Gastrocnemius medialis (tissue), 4 donors: Measurements from ENCODE around the gene TALDO1. TPM values are rescaled to one million over a fixed set of nuclear protein-coding genes. Genes with fewer than 3 reads are reported as not detected.

Source experiments
- ATAC-seq, 2 donors: fragments of 150-250 bp; one replicate each; pipeline ENCODE4 v1.9.1; 2016
- DNase-seq, 2 donors: peaks; one replicate each; pipeline ENCODE4 v3.0.0-alpha.2; 2019
- H3K27ac ChIP-seq, 4 donors: fragments of 200-600 bp; sonication (generic); 1 replicate in 1 of 4; 2 replicates in 3 of 4; pipeline ENCODE4 v1.5.1; 2016 to 2018; ENCODE audit warnings: mild to moderate bottlenecking in 2 of 4, moderate library complexity in 1 of 4
- H3K27me3 ChIP-seq, 3 donors: fragments of 200-600 bp; sonication (generic) in 2 of 3; 1 replicate in 1 of 3; 2 replicates in 2 of 3; pipeline versions ENCODE4 v1.5.1 to v1.6.0; 2016 to 2019; ENCODE audit warnings: mild to moderate bottlenecking in 1 of 3, moderate library complexity in 1 of 3
- H3K36me3 ChIP-seq, 2 donors: fragments of 200-600 bp; sonication (generic) in 1 of 2; one replicate each; pipeline ENCODE4 v1.5.1; 2017 to 2018
- H3K4me1 ChIP-seq, 2 donors: fragments of 200-600 bp; sonication (generic) in 1 of 2; one replicate each; pipeline ENCODE4 v1.5.1; 2016 to 2017; ENCODE audit warnings: mild to moderate bottlenecking in 2 of 2
- H3K4me3 ChIP-seq, 4 donors: fragments of 200-600 bp; sonication (generic) in 3 of 4; 1 replicate in 1 of 4; 2 replicates in 3 of 4; pipeline ENCODE4 v1.5.1; 2016 to 2019; ENCODE audit warnings: mild to moderate bottlenecking in 2 of 4
- H3K9me3 ChIP-seq, 3 donors: fragments of 200-600 bp; sonication (generic) in 2 of 3; 1 replicate in 1 of 3; 2 replicates in 2 of 3; pipeline ENCODE4 v1.5.1; 2016 to 2019
- POLR2A ChIP-seq, 2 donors: fragments of 450-650 bp; IDR thresholded peaks; one replicate each; pipeline ENCODE4 v1.6.1; 2017; ENCODE audit warnings: antibody characterized with exemption in 2 of 2, mild to moderate bottlenecking in 2 of 2, moderate library complexity in 2 of 2
- in situ Hi-C, 4 donors: fragments of 200-750 bp; cut with MboI; loops; one replicate each; pipeline versions ENCODE4 v1.15.0 to v1.8.0; 2017; ENCODE audit warnings: low sequenced_read_pairs in 4 of 4
- intact Hi-C: fragments of 100-400 bp; cut with DNase I; formaldehyde crosslinking; loops from one replicate; pipeline ENCODE4 v1.15.1; 2023; ENCODE audit warnings: low total_unique reads
- total RNA-seq, 4 donors: library from RNA; depleted of rRNA; stranded (reverse); fragments of >200 nt; gene quantifications; one replicate each; pipeline versions ENCODE4 v1.1.0 to v1.2.3, GENCODE V29; 2016
- TF ChIP-seq, protein P1 (sequence below), 5 experiments: fragments of 450-650 bp in 3 of 5; fragments of 200-600 bp in 2 of 5; sonication (generic) in 2 of 5; IDR thresholded peaks in 4 of 5; conservative IDR thresholded peaks in 1 of 5; 1 replicate in 4 of 5; 2 replicates in 1 of 5; pipeline ENCODE4 v1.5.1; 2016 to 2019; ENCODE audit warnings: antibody characterized with exemption in 5 of 5, mild to moderate bottlenecking in 3 of 5, moderate library complexity in 3 of 5

Gene TALDO1
- total RNA-seq, 4 donors from 2014 or later = 98.6 to 167 (median 153) TPM

DNA sequence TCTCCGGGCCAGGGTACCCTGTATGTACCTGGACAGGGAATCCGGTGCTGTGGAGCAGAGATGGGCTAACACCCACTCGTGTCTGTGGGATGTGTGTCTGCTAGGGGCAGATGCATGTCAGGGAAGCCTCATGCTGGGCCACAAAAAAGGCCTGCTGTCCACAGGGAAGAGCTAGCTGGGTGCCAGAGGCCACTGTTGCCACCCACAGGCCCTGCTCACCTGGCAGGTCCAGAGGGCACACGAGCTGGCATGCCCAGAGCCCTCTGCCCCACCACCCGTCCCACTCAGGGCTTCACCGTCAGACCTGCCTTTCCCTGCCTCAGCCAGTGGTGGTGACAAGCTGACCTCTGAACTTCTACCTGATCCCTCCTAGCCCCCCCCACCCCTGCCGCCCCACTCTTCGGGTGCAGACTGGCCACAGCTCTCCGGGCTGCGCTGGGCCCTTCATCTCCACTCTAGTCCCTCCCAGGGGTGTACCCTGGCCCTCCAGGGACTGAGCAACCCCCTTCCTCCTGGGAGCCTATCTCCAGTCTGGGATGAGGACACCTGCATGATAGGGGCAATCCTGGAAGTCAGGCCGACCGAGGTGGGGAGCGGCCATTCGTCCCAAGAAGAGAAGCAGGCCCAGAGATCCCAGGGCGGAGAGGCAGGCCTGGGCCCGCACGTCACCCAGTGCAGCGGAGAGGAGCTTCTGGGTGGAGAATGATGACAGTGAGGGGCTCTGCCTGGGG, 49.5 kb downstream of the TALDO1 start:
- H3K4me1 ChIP-seq = peaks cover 11 to 35% of the 10 kb centered on the region in 2 donors
- no peak for ATAC-seq
- TF ChIP-seq POLR2A (IDR thresholded peaks at IDR 0.05) = no peak
- TF ChIP-seq, protein P1, sequence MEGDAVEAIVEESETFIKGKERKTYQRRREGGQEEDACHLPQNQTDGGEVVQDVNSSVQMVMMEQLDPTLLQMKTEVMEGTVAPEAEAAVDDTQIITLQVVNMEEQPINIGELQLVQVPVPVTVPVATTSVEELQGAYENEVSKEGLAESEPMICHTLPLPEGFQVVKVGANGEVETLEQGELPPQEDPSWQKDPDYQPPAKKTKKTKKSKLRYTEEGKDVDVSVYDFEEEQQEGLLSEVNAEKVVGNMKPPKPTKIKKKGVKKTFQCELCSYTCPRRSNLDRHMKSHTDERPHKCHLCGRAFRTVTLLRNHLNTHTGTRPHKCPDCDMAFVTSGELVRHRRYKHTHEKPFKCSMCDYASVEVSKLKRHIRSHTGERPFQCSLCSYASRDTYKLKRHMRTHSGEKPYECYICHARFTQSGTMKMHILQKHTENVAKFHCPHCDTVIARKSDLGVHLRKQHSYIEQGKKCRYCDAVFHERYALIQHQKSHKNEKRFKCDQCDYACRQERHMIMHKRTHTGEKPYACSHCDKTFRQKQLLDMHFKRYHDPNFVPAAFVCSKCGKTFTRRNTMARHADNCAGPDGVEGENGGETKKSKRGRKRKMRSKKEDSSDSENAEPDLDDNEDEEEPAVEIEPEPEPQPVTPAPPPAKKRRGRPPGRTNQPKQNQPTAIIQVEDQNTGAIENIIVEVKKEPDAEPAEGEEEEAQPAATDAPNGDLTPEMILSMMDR (IDR thresholded peaks at IDR 0.05 in 4 of 5, conservative IDR thresholded peaks at IDR 0.05 in 1 of 5) = no peak
- intact Hi-C loops = loop anchor here (5.0 kb wide), 1 partner anchor 134 kb away; no protein-coding TSS in a partner anchor
- peaks cover 12 to 26% (median 24%) of the 10 kb centered on the region in 3 donors for H3K27me3 ChIP-seq
- peak overlapping the region; percentile 57 to 69 (median 64) for H3K27ac ChIP-seq
- no peaks in the 10 kb centered on the region for H3K9me3 ChIP-seq
- no peak for DNase-seq
- peak overlapping the region; percentile 64 to 71 (median 68) for H3K4me3 ChIP-seq
- in situ Hi-C loops = no loop called here
- H3K36me3 ChIP-seq = peaks cover 0 to 26% of the 10 kb centered on the region in 2 donors

DNA sequence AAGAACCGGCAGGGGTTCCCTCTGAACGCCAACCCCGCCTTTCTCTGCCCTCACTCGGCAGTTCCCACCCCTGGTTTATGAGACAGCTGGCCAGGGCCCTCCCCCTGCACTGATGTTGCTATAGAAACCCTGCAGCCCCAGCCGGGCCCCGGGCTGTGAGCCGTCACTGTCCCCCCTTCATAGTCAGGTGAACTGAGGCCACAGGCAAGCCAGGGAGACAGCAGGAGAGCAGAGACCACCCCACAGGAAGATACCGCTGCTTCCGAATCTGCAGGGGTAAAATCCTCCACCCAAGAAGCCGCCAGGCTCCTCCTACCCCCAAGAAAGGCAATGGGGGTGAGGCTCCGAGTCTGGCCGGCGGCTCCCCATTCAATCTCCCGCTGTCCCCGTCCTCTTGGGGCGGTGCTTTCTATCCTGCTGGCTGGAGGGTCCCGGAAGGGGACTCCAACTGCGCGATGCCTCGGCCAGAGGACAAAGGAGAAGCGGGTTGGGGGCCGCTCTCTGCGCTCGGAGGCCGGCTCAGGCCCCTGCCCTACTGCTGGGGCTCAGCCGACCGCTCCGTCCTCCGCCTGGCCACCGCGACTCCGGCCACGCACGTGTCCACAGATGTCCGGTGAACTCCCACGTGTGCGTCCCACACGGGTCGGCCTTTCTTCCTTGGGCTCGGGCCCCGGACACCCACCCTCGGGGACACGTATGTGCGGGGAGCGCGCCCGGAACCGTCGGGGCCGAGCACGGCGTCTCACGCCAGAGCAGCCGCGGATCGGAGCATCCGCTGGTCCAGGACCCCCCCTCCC, 50.2 kb downstream of the TALDO1 start:
- in situ Hi-C loops = no loop called here
- intact Hi-C loops = loop anchor here (1.0 to 5.0 kb wide), 3 partner anchors 50 to 135 kb away; partner anchors contain the start of gene TALDO1
- H3K27ac ChIP-seq = peak overlapping the region; percentile 57 to 69 (median 64)
- TF ChIP-seq, protein P1 (IDR thresholded peaks at IDR 0.05 in 4 of 5, conservative IDR thresholded peaks at IDR 0.05 in 1 of 5) = no peak
- TF ChIP-seq POLR2A (IDR thresholded peaks at IDR 0.05) = no peak
- no peaks in the 10 kb centered on the region for H3K9me3 ChIP-seq
- H3K27me3 ChIP-seq = peaks cover 12 to 26% (median 24%) of the 10 kb centered on the region in 3 donors
- H3K4me3 ChIP-seq = peak overlapping the region; percentile 64 to 71 (median 68)
- H3K36me3 ChIP-seq = peaks cover 0 to 33% of the 10 kb centered on the region in 2 donors
- peaks cover 11 to 35% of the 10 kb centered on the region in 2 donors for H3K4me1 ChIP-seq
- ATAC-seq (peak; percentile 33 to 35), DNase-seq (no peak)

DNA sequence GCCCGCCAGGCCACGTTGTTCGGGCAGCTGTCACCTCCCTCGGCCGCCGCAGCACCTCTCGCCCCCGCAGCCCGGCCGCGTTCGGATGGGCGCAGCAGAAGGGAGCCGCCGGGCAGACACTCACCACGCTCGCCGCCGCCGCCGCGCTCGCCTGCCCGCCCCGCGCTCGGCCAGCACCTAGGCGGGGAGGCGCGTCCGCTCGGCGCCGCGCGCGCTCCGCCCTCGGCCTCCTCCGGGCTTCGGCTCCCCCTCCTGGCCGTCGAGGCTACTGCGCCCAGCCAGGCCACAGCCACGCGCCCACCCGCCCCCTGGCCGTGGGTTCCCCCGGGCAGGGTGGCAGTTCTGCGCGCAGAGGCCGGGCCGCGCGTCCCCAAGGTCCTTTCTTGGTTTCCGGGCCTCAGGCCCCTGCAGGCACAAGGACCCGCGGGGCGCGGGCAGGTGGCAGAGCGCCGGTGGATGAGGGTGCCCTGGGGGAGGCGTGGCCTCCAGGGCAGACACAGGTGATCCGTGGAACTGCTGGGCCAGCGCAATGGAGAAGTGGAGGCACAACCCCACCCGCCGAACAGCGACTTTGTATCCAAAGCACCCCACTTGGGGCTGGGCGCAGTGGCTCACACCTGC, 50.9 kb downstream of the TALDO1 start, which contains the start of gene SLC25A22:
Gene SLC25A22, minus strand, starts transcription at position 189 of the 621 bp plus-strand sequence. CDS start 3,275 bp downstream, outside the sequence.
- peak in 1 of 2 donors; percentile 57 for DNase-seq
- intact Hi-C loops (loop anchor here (1.0 to 5.0 kb wide), 3 partner anchors 51 to 136 kb away; partner anchors contain the start of gene TALDO1), in situ Hi-C loops (no loop called here)

More for the DNA sequence above, 50.9 kb downstream of the TALDO1 start, which contains the start of gene SLC25A22:
- Histone ChIP-seq H3K9me3 (no peaks in the 10 kb centered on the region), H3K36me3 (peaks cover 0 to 40% of the 10 kb centered on the region in 2 donors), H3K27me3 (peaks cover 10 to 24% (median 23%) of the 10 kb centered on the region in 3 donors), H3K4me1 (peaks cover 11 to 35% of the 10 kb centered on the region in 2 donors), H3K4me3 (peak within 1 kb of the TSS; percentile 64 to 71 (median 68)), H3K27ac (peak within 1 kb of the TSS; percentile 57 to 69 (median 64))
- ATAC-seq = peak; percentile 67 to 79
- TF ChIP-seq POLR2A (IDR thresholded peaks at IDR 0.05) = no peak
- TF ChIP-seq, protein P1 (IDR thresholded peaks at IDR 0.05 in 4 of 5, conservative IDR thresholded peaks at IDR 0.05 in 1 of 5) = peak; percentile 73 to 97 (median 92)
